Body of pancreas (tissue), 4 donors: ENCODE data around the gene EGLN3.

Experiments used
- POLR2A ChIP-seq, 3 donors: fragments of 450-650 bp; IDR thresholded peaks; one replicate each; pipeline ENCODE4 v1.6.1; 2016; ENCODE audit warnings: antibody characterized with exemption in 3 of 3, mild to moderate bottlenecking in 2 of 3
- TF ChIP-seq, protein P1 (sequence below), 7 experiments: fragments of 450-650 bp in 4 of 7; fragments of 200-600 bp in 3 of 7; sonication (generic) in 3 of 7; IDR thresholded peaks; one replicate each; pipeline ENCODE4 v1.5.1; 2016 to 2019; ENCODE audit warnings: antibody characterized with exemption in 7 of 7

DNA sequence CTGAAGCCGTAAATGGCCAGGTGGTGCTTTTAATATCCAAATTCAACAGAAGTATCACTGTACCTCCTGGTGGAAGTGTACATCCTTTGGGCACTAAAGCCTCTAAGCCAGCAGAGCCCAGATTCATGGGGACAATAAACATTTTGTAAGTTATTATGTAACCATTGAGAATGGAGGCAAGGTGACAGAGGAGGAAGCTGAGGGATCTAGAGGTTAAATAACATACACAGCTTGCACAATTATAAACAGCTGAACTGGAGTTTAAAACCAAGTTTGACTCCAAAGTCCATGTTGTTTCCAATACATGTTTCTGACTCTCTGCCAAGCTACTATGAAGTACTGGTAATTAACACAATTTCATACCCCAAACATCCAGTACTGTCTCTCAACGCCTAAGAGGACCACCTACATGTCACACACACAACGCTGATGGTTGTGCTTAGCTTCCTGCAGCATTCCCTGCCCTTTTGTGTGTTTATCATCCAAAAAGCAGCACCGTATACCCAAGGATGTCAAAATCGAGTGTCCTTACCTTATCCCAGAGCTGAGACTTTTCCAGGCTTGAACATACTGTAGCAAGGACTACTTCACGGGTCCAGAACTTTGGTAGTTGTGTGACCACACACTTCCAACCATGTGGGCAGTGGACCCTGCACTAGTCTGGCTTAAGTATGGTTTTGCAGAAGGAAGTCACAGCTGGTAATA, 41.3 kb downstream of the EGLN3 start:
- TF ChIP-seq, protein P1, sequence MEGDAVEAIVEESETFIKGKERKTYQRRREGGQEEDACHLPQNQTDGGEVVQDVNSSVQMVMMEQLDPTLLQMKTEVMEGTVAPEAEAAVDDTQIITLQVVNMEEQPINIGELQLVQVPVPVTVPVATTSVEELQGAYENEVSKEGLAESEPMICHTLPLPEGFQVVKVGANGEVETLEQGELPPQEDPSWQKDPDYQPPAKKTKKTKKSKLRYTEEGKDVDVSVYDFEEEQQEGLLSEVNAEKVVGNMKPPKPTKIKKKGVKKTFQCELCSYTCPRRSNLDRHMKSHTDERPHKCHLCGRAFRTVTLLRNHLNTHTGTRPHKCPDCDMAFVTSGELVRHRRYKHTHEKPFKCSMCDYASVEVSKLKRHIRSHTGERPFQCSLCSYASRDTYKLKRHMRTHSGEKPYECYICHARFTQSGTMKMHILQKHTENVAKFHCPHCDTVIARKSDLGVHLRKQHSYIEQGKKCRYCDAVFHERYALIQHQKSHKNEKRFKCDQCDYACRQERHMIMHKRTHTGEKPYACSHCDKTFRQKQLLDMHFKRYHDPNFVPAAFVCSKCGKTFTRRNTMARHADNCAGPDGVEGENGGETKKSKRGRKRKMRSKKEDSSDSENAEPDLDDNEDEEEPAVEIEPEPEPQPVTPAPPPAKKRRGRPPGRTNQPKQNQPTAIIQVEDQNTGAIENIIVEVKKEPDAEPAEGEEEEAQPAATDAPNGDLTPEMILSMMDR (IDR thresholded peaks at IDR 0.05), result no peak
- TF ChIP-seq POLR2A (IDR thresholded peaks at IDR 0.05), result no peak
